ENCODE measurements around the gene CCR3. TPM values are rescaled to one million over a fixed set of nuclear protein-coding genes. Genes with fewer than 3 reads are reported as not detected.
A peak's percentile ranks its signal among the peaks of the same experiment; 100 is the strongest.
"Not testable (repeated sequence)": the region's sequence is repeated elsewhere in the genome, so short reads cannot be mapped to it uniquely, and the experiment has no call there.

CCR3 gene
- not detected for total RNA-seq
- long read RNA-seq, result 0 reads

- ATAC-seq (no peak), DNase-seq (no peak)
- intact Hi-C loops (cut with DNase I), result no loop called here
These were observed at the start of gene CCR3 for GRCh38 chr3:46242120-46242519. TSS of gene CCR3 (plus strand) at chr3:46242460. CDS start at chr3:46265159, 22,699 bp downstream.

GRCh38 chr3:46192939-46193338 is 49.3 kb upstream of the CCR3 start:
- intact Hi-C loops (cut with DNase I), result no loop called here
- DNase-seq (no peak), ATAC-seq (no peak)

DNA sequence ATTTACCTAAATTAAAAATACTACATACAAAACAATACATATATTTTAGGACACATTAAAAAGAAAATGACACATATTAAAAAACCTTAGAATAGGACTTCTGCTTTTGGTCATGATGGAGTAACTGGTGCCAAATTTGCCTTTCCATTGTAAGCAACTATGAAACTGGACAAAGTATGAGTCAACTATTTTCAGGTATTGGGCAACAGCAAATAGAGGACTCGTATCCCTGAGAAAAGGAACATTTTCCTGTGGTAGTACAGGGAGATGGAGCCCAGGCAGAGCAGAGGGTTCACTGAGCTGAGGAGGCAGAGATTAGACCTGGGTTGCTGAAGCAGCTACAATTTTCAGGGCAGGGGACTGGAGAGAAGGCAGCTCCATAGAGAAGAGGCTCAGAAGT is 48.8 kb upstream of the CCR3 start:
- DNase-seq, result no peak
- intact Hi-C loops (cut with DNase I), result no loop called here
- ATAC-seq, result peak in 1 of 2 donors; percentile 38

GRCh38 chr3:46194868-46195553 is 47.2 kb upstream of the CCR3 start:
- intact Hi-C loops (cut with DNase I), result no loop called here
- DNase-seq (no peak), ATAC-seq (no peak)

GRCh38 chr3:46196261-46196957 is 45.9 kb upstream of the CCR3 start:
- no peak for DNase-seq

DNA sequence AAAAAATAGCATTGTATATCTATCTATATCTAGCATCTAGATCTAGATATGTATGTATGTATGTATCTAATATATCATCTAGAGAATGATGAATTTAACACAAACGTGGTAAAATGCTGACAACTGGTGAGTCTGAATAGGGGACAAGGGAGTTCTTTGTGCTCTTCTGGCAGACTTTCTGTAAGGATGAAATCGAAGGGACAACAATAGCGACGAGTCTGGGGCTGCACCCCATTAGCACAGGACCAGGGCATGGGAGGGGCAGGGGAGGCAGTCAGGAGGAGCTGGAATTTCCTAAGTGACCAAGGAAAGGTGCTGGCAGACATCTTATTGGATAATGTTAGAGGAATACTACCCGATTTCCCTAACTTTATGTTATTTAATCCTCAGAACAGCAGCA is 42.0 kb upstream of the CCR3 start:
- ATAC-seq (no peak), DNase-seq (no peak)
- intact Hi-C loops (cut with DNase I), result no loop called here

More at GRCh38 chr3:46196261-46196957, 45.9 kb upstream of the CCR3 start:
- no peak for ATAC-seq
- intact Hi-C loops (cut with DNase I), result no loop called here

DNA sequence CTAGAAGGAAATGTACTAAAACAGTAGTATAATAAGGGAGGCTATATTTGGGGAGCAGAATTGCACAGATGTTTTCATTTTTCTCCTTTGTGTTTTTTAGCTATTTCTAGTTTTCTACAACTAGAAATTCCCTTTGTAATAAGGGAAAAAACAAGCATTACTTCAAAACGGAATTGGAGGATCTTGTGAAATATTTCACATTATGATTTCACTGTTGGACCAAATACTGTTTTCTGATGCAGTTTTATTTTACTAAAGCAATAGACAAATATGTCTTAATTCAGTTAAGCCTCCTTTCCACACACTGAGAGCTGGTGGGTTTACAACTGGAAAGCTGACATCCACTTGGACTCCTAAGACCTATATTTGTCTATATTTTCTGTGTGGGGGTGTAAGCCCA is 41.5 kb upstream of the CCR3 start:
- no peak for DNase-seq
- no peak for ATAC-seq
- intact Hi-C loops (cut with DNase I), result no loop called here

GRCh38 chr3:46202535-46202934 is 39.7 kb upstream of the CCR3 start:
- no peak for DNase-seq
- intact Hi-C loops (cut with DNase I), result no loop called here
- ATAC-seq, result no peak

DNA sequence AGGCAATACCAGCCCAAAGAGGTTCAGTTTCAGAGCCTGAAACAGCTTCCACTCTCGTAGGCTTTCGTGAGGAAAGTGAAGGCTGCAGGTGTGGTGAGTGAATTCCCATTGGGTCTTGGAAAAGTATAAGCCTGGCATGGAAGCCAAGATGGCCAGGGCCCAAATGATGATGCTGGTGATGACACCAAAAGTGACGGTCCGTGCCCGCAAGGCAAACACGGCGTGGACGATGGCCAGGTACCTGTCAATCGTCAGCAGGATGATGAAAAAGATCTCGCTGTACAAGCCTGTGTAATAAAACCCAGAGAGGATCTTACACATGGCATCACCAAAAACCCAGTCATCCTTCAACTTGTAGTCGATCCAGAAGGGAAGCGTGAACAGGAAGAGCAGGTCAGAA is 38.6 kb upstream of the CCR3 start:
- no peak for ATAC-seq

DNA sequence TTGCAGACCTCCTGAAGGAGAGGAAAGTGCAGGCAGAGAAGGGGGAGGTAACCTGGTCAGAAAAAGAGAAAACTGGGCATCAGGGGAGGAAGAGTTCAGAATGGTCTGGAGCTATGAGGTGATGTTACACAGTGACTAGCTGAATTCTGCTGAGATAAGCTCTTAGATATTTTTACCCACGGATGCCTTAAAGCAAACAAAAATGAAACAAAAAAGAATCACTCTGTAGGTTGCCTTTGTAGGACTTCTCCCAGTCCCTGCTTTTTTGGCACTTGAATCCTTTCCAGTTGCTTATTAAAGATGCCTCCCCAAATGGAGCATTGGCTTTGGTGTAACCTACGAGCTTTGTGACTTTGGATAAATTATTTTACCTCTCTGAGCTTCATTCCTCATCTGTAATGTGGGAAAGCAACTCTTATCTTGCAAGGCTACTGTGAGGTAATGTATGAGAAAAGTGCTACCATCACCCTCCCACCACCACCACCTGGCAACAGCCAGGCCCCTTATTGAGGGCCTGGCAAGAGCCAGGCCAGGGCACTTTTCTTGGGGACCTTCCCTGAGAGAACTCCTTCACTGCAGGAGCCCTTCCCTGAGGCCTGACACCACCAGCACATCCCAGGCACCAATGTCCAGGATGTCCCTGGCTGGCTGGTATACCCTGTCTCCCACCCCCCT is 36.8 kb upstream of the CCR3 start:
- DNase-seq (no peak), ATAC-seq (no peak)
- intact Hi-C loops (cut with DNase I), result no loop called here

More for the DNA sequence above, 38.6 kb upstream of the CCR3 start:
- no peak for DNase-seq
- intact Hi-C loops (cut with DNase I), result no loop called here

GRCh38 chr3:46206282-46207015 is 35.8 kb upstream of the CCR3 start:
- peak in 1 of 2 donors; percentile 56 for ATAC-seq
- DNase-seq, result no peak
- intact Hi-C loops (cut with DNase I), result no loop called here

DNA sequence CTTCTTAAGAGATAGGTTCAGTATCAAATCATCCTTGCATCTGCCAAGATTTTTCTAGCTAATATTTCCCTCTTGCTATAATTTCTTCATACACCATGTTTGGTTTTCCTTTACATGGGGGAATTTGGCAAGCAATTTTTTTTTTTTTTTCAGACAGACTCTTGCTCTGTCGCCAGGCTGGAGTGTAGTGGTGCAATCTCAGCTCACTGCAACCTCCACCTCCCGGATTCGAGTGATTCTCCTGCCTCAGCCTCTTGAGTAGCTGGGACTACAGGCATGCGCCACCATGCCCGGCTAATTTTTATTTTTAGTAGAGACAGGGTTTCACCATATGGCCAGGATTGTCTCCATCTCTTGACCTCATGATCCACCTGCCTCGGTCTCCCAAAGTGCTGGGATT is 34.7 kb upstream of the CCR3 start:
- ATAC-seq; intact Hi-C loops (cut with DNase I); DNase-seq: not testable (repeated sequence)

DNA sequence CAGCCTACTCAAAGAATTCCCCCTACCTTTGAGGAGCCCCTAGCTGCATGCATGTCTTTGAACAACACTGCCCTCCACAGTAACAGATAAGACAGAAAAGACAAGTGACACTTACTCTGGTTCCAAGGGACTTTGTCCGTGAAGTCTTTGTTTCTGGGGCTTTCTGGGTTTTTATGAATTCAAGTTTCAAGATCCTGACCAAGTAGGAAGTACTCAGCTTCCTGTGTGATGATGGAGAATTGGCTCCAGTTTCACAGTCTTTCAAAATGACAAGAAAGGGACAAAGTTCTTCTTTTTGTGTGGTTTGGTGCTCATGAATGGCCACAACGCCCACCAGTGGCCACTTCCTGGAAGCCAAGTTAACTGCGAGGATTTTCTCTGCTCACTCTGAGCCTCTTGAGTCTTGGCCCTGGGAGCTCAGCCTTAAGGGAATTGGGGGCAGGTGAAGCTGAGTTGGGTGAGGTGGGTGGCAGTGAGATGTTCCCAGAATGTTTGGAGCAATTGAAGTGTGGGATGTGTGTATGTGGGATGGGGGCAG is 34.0 kb upstream of the CCR3 start, which contains the start of gene CCR1:
Gene CCR1, minus strand, starts transcription at position 147 of the 538 bp plus-strand sequence. CDS start 4,000 bp downstream, outside the sequence.
- peak; percentile 29 to 69 for ATAC-seq
- intact Hi-C loops (cut with DNase I), result no loop called here

GRCh38 chr3:46209053-46209452 is 33.2 kb upstream of the CCR3 start:
- intact Hi-C loops (cut with DNase I), result no loop called here
- ATAC-seq (no peak), DNase-seq (no peak)

More for the DNA sequence above, 34.0 kb upstream of the CCR3 start, which contains the start of gene CCR1:
- DNase-seq, result peak; percentile 45

GRCh38 chr3:46209746-46210470 is 32.4 kb upstream of the CCR3 start:
- intact Hi-C loops (cut with DNase I), result no loop called here
- DNase-seq, result no peak

GRCh38 chr3:46212101-46212500 is 30.2 kb upstream of the CCR3 start:
- ATAC-seq (no peak), DNase-seq (no peak)
- intact Hi-C loops (cut with DNase I), result no loop called here

More at GRCh38 chr3:46209746-46210470, 32.4 kb upstream of the CCR3 start:
- ATAC-seq, result no peak

- ATAC-seq (no peak), DNase-seq (no peak)
- intact Hi-C loops (cut with DNase I), result no loop called here
These were observed 29.1 kb upstream of the CCR3 start for GRCh38 chr3:46213201-46213600.

- intact Hi-C loops (cut with DNase I), result no loop called here
- ATAC-seq (no peak), DNase-seq (no peak)
These were observed 27.4 kb upstream of the CCR3 start for GRCh38 chr3:46214751-46215352.
